Choroid plexus epithelial cell (primary cell): ENCODE results near the gene FTCD.

Experiments
- DNase-seq: peaks from one replicate; pipeline ENCODE4 v3.0.0-alpha.2; 2010; ENCODE audit warnings: low read depth
- H3K4me3 ChIP-seq: 2 replicates; pipeline ENCODE4 v1.5.1; 2011; ENCODE audit warnings: low read depth, mild to moderate bottlenecking, control low read depth, low read length, moderate library complexity
- TF ChIP-seq, protein P1 (sequence below): conservative IDR thresholded peaks from 2 replicates; pipeline ENCODE4 v1.5.1; 2011; ENCODE audit warnings: low read depth, mild to moderate bottlenecking, control low read depth, inconsistent platforms, low read length, moderate library complexity

The FTCD gene

DNA sequence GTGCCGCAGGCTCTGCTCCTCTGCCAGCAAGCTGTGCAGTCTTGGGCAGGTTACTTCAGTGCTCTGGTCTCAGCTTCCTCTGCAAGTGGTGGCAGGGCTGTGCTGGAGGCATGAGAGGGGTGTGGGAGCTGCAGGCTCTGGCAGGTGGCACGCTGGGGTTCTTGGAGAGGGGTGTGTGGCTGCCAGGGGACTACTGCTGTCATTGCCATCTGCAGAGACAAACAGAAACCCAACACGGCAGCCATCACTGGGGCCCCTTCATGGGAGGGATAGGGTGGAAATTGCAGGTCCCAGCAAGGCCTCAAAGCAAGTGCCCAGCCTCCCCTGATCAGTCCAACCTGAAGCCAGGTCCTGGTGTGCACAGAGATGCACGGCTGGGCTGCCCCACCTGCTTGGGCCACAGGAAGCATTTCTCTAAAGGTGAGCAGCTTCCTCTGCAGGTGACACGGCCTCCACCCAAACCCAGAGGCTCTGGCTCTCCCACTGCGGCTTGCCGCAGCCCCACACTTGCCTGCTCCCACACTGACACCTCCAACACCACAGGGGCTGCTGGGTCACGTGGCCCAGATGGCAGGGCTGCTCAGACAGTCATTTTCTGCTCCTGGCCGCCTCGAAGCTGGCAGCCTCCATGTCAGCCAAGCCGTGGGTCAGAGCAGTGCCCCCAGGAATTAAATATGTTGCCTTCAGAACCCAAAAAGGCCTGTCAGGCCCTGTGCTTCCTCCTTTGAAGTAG lies 61.5 kb downstream of the FTCD start:
- no peak overlapping the region for H3K4me3 ChIP-seq
- no peak for DNase-seq
- TF ChIP-seq, protein P1, sequence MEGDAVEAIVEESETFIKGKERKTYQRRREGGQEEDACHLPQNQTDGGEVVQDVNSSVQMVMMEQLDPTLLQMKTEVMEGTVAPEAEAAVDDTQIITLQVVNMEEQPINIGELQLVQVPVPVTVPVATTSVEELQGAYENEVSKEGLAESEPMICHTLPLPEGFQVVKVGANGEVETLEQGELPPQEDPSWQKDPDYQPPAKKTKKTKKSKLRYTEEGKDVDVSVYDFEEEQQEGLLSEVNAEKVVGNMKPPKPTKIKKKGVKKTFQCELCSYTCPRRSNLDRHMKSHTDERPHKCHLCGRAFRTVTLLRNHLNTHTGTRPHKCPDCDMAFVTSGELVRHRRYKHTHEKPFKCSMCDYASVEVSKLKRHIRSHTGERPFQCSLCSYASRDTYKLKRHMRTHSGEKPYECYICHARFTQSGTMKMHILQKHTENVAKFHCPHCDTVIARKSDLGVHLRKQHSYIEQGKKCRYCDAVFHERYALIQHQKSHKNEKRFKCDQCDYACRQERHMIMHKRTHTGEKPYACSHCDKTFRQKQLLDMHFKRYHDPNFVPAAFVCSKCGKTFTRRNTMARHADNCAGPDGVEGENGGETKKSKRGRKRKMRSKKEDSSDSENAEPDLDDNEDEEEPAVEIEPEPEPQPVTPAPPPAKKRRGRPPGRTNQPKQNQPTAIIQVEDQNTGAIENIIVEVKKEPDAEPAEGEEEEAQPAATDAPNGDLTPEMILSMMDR, result no peak

DNA sequence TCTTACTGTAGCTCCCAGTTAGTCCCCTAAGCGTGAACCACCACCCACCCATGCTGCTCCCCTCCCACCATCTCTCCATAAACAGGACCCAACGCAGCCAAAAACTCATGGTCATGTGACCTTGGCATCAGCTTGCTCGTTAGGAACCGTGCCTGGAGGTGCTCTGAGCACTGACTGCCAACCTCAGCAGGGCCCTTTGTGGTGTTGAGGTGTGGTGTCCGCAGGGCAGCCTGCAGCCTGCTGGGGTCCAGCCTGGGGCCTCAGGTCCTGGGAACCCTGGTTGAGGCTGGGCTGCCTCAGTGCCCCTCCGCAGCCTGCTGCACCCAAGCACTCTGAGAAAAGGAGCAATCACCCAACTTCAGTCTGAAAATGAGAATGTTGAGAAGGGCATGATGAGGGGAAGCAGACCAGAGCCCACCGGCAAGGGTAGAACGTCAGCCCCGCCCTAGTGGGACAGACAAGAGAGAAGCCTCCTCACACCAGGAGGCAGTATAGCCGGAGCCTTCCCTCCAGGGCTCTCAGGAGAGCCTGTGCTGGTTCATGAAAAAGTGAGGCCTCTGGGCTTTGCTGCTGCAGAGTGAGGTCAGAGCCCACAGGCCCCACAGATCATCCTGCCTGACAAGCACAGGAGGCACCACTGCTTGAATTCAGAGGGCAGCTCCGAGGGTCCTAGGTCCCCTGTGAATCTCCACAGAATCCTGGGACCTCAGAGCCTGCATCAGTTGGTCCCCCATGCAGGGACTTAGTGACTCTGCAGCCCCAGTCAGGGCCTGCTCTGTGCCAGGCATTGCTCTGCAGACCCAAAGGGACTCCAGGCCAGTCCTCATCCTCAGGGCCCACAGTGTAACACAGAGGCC lies 62.3 kb downstream of the FTCD start:
- TF ChIP-seq, protein P1, result no peak
- H3K4me3 ChIP-seq, result no peak overlapping the region
- DNase-seq, result no peak

DNA sequence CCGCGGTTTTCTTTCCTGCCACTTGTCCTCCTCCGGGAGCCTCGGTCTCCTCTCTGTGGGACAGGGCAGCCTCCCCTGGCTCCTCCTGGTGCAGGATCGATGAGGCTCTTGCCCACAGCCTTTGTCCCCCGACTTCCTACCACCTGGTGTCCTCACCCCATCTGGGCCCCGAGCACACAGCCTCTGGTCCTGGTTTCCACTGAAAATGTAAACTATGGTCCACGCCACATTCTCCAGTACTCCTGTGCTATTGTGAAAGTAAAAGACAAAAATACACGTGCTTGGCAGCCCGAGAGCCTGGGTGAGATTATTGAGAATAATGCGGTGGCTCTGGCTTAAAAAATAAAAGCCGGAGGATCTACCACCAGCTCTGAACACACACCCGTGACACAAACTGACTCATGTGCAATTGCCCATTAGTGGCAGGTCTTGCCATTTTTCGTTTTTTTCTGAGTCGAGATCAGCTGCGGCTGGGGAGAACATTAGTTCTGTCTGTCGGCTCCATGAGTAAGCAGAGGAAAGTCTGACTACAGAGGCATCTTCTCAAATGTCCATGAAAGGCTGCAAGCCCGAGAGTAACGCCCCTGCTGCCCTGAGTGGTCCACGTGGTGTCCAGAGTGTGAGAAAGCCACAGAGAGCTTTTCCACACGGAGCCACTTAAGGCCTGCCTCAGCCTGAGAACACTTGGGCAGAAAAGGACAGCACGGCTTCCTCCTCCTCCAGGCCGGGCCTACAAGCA lies 63.2 kb downstream of the FTCD start:
- TF ChIP-seq, protein P1, result no peak
- no peak overlapping the region for H3K4me3 ChIP-seq
- DNase-seq, result peak; percentile 89

DNA sequence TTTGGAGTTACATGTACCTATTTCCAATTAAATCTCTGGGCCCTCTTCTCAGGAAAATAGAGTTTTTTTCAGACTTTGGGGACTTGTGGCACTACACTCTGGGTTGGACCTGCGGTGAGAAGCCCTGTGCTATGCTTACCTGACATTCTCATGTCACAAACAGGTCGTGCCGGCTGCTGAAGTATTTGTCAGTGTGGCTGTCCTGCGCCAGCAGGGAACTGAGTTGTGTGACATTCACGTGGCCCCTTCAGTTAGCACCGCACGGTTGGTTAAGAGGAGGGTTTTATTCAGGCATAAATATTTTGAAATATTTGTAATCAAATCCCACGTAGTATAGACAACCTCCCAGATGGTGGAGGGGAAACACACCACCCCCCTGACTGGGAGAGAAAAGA lies 63.8 kb downstream of the FTCD start:
- no peak for DNase-seq
- TF ChIP-seq, protein P1, result no peak
- no peak overlapping the region for H3K4me3 ChIP-seq

DNA sequence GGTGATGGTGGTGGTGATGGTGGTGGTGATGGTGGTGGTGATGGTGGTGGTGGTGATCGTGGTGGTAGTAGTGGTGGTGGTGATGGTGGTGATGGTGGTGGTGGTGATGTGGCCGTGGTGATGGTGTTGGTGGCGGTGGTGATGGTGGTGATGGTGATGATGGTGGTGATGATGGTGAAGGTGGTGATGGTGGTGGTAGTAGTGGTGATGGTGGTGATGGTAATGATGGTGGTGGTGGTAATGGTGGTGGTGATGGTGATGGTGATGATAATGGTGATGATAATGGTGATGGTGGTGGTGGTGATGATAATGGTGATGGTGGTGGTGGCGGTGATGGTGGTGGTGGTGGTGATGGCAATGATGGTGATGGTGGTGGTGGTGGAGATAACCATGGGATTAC lies 64.3 kb downstream of the FTCD start:
- no peak overlapping the region for H3K4me3 ChIP-seq
- DNase-seq, result no peak
- TF ChIP-seq, protein P1, result no peak

DNA sequence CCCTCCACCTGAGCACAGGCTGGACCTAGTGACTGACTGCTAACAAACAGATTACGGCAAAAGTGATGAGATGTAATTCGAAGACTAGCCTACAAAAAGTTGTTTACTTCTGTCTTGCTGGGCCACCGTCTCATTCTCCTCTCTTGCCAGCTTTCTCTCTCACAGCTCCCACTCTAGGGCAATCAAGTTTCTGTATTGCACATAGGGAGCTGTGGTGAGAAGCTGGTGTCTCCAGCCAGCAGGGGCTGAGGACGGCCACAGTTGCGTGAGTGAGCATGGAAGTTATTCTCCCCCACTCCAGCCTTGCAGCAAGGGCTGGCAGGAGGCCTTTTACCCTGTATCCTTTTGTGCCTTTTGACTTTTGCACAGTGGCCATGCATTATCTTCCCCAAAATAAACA lies 66.1 kb downstream of the FTCD start:
- no peak overlapping the region for H3K4me3 ChIP-seq
- TF ChIP-seq, protein P1, result no peak
- no peak for DNase-seq
